ENCODE data around the gene BID.
"Not testable (repeated sequence)": the region's sequence is repeated elsewhere in the genome, so short reads cannot be mapped to it uniquely, and the experiment has no call there.

Gene BID

DNA sequence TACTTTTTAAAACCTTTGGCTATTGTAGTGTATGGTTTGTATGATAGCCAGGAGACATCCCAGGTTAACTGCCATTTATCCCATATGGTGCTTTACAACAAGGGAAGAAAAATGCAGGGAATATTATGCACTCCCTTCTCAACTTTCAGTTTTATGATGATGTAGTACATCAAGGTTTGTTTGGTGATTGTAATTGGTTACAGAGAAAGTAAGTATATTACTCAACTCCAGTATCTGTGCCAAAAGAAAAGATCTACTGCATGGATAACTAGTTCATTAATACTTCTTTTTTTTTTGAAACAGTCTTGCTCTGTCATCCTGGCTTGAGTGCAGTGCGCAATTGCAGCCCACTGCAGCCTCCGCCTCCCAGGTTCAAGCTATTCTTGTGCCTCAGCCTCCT lies 70.5 kb downstream of the BID start:
- DNase-seq (ENCODE audit: low read depth in 3 of 3), result no peak

DNA sequence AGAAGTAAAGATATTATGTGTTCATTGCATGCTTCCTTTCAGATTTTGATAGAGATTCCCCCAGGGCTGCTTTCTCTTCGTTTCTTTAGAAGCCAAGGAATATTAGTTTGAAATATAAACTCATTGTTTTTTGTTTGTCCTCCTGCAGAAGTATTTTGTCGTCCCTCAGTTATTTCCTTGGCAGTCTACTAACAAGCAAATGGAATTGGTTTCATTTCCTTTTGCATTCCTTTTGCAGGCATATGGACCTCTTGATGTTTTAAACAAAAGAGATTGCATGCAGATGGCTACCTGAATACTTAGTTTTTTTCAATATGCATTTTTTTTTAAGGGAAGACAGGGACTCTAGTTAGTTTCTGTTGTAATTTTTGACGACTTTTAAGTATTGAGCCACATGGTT lies 73.5 kb downstream of the BID start:
- DNase-seq (ENCODE audit: low read depth in 3 of 3), result no peak

GRCh38 chr22:17699696-17700340 lies 74.5 kb downstream of the BID start:
- no peak for DNase-seq (ENCODE audit: low read depth in 3 of 3)

- no peak for DNase-seq (ENCODE audit: low read depth in 3 of 3)
Measured at GRCh38 chr22:17698948-17699347, 75.3 kb downstream of the BID start.

GRCh38 chr22:17698276-17698675 lies 76.0 kb downstream of the BID start:
- DNase-seq (ENCODE audit: low read depth in 3 of 3), result not testable (repeated sequence)

DNA sequence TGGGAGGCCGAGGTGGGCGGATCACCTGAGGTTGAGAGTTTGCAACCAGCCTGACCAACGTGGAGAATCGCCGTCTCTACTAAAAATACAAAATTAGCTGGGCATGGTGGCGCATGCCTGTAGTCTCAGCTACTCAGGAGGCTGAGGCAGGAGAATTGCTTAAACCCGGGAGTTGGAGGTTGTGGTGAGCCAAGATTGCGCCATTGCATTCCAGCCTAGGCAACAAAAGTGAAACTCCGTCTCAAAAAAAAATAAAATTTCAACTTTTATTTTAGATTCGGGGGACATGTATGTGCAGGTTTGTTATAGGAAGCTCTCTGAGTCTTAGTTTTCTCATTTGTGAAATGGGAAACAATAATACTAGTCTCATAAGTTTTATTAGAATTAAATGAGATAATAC lies 77.1 kb downstream of the BID start:
- not testable (repeated sequence) for DNase-seq (ENCODE audit: low read depth in 3 of 3)

DNA sequence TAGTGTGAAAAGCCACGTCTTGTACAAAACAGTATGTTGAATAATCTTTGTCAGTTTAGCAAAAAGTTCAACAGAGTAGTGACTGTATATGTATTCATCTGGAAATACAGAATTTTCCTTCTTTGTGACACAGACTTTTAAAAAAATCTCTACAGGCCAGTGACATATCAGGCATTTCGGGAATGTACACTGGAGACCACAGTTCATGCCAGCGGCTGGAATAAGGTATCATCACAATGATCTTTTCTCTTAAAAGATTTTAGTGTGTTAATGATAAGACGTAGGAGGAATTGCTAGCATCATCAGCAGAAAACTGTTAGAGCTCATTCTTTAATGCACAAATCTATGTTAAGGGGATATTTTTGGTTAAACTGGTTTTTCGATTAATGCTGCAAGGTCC lies 78.3 kb downstream of the BID start:
- no peak for DNase-seq (ENCODE audit: low read depth in 3 of 3)

- no peak for DNase-seq (ENCODE audit: low read depth in 3 of 3)
Measured at GRCh38 chr22:17694752-17695151, 79.5 kb downstream of the BID start.

DNA sequence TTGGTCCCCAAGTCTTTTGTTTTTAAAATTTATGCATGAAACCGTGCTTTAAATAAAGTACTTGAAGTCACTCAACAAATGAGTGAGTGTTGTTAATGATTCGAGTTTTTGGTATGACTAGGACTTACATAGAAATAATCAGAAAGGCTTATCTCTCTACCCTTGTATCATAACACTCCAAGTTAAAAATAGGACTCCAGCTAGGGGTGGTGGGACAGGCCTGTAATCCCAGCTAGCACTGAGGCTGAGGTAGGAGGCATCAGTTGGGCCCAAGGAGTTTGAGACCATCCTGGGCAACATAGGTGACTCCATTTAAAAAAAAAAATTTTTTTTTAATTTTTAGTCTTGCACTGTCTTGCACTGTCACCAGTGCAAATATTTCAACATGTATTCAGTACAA lies 80.1 kb downstream of the BID start:
- no peak for DNase-seq (ENCODE audit: low read depth in 3 of 3)

DNA sequence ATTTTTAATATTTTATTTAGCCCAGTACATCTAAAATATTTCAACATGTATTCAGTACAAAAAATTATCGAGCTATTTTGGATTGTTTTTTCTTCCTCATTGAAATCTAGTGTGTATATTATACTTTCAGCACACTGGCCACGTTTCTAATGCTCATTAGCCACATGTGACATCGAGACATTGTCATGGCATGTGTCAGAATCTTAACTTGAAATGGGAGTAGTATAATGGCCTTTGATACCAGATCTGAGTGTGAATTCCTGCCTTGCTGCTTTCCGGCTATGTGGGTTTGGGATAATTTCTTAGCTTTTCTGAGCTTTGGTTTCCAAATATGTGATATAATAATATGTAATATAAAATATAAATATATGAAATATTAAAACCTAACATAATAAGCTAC lies 81.4 kb downstream of the BID start:
- DNase-seq (ENCODE audit: low read depth in 3 of 3), result no peak

- no peak for DNase-seq (ENCODE audit: low read depth in 3 of 3)
Measured at GRCh38 chr22:17684245-17684644, 90.0 kb downstream of the BID start.
